HUES64 (cell line): ENCODE results near the gene HDAC7.

Source experiments
- H3K27ac ChIP-seq: 2 replicates; pipeline ENCODE4 v1.7.0; 2013; ENCODE audit warnings: low read depth, low read length, inconsistent platforms
- H3K27me3 ChIP-seq: 2 replicates; pipeline ENCODE4 v1.6.1; 2013; ENCODE audit warnings: mild to moderate bottlenecking, low read length; ENCODE audit not compliant: insufficient read depth
- H3K36me3 ChIP-seq: 2 replicates; pipeline ENCODE4 v1.6.1; 2013; ENCODE audit warnings: mild to moderate bottlenecking, low read length; ENCODE audit not compliant: insufficient read depth
- H3K4me1 ChIP-seq: 2 replicates; pipeline ENCODE4 v1.6.1; 2013; ENCODE audit warnings: mild to moderate bottlenecking, low read length, moderate library complexity; ENCODE audit not compliant: insufficient read depth
- H3K4me3 ChIP-seq: 2 replicates; pipeline ENCODE4 v1.5.1; 2013; ENCODE audit warnings: mild to moderate bottlenecking, low read length, moderate library complexity
- H3K9ac ChIP-seq: 2 replicates; pipeline ENCODE4 v1.6.1; 2013; ENCODE audit warnings: mild to moderate bottlenecking, low read depth, low read length
- H3K9me3 ChIP-seq: 2 replicates; pipeline ENCODE4 v1.6.1; 2013; ENCODE audit warnings: low read depth, low read length; ENCODE audit not compliant: insufficient read depth
- WGBS: fragments of 150-250, 120-280 bp; methylation state at CpG from one replicate; pipeline ENCODE4 v1.1.7; 2013; ENCODE audit warnings: missing lambda C conversion rate; 5-methylcytosine and 5-hydroxymethylcytosine counted together

The HDAC7 gene

DNA sequence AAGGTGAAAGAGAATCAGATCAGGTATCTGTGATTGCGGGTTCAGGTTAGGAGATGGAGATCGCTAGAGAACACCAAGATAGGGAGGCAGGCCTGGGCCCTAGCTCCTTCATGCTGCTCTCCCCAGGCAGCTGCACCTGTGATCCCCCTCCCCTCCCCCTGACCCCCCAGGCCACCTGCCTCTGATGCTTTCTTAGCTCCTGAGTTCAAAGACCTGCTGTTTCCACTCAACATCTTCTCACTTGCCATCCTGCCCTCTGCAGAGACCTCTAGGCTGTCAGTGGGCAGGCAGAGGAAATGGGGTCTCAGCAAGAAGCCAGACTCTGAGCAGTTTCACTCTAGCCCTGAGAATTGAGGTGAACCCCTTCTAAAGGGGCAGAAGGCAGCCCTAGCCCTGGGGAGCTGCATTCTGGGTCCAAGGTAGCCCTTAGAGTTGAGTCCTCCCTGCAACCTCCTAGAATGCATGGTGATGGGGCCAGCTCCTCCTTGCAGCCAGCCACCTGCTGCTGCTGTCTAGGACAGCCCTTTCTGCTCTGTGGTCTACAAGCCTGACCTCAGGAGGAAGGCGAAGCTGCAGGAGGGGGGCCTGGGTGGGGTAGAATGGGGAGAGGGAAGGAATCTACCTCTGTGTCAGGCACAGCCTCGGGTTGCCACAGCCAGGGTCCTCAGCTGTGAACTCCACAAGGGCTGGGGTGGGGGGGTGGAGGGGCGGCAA lies 53.0 kb downstream of the HDAC7 start:
- WGBS = 91% methylated on average over 5 of the region's 5 CpGs
- Histone ChIP-seq H3K27ac (no peak overlapping the region), H3K9me3 (no peaks in the 10 kb centered on the region), H3K4me3 (no peak overlapping the region), H3K36me3 (no peaks in the 10 kb centered on the region), H3K4me1 (peaks cover 11% of the 10 kb centered on the region), H3K9ac (no peak overlapping the region), H3K27me3 (no peaks in the 10 kb centered on the region)

DNA sequence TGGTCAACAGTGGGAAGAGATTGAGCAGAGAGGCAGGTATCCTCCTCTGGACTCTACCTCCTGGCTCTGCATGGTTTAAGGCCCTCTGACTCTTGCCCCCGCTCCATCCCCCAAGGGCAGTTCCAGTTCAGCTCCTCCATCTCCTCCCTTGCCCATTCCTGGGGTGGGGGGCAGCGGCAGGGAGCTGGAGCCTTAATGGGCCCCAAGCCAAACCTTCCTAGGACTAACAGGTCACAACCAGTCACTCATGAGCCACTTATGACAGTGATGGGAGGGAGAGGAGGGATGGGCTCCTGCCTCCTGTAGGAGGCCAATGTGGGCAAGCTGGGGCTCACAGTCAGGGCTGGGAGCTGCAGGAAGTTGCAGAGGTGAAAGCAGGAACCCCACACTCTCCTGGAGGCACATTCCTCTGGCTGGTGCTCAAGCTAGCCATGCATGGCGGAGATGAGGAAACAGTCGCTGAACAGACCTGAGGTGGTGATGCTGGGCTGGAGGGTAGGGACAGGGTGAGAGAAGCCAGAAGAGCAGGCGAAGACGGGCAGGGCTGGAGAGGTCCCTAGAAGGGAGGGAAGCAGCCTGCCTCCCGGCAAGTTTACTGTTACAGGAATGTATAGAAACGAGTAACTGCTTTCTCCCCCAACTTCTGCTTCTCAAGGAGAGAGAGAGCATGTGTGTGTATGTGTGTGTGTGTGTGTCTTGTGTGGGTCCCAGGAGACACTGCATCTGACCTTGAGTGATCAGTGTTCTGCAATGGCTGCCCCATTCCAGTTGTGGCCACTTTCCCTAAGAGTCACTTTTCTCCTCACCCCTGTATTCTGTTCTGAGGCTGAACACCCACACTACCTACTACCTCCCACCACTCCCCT lies 56.0 kb downstream of the HDAC7 start:
- Histone ChIP-seq H3K9ac (no peak overlapping the region), H3K36me3 (no peaks in the 10 kb centered on the region), H3K27me3 (0 out of 2 replicates have a peak, but pooled peaks cover 4% of the 10 kb centered on the region), H3K4me3 (no peak overlapping the region), H3K27ac (no peak overlapping the region), H3K9me3 (no peaks in the 10 kb centered on the region), H3K4me1 (peaks cover 7% of the 10 kb centered on the region)
- WGBS = 81% methylated on average over 8 of the region's 8 CpGs

DNA sequence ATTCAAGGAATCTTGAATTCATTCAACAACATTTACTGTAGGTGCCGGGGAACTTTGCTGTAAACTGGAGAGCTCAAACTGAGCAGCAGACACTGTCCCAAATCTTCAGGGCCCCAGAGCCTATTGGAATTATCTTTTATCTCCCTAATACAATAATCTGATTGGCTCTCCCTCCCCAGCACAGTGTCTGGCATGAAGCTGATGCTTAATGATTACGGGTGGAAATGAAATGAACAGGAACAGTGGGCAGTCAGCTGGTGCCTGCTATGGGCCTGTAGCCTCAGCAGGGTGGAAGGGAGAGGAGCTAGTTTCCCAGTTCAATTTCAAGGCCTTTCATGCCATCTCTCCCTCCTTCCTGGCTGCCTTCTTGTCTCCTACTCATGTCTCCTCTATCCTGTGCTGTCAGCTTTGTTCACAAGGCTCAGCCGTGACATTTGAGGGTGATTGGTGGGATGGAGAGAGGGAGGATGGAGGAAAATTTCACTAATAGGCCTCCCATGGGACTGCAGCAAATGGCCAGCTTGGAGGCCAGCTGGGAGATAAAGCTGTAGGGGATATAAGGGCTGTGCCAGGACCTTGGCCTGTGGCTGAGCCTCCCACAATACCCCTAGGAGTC lies 56.7 kb downstream of the HDAC7 start:
- WGBS = 85% methylated on average over 3 of the region's 3 CpGs
- Histone ChIP-seq H3K27me3 (0 out of 2 replicates have a peak, but pooled peaks cover 4% of the 10 kb centered on the region), H3K9ac (no peak overlapping the region), H3K4me3 (no peak overlapping the region), H3K36me3 (no peaks in the 10 kb centered on the region), H3K9me3 (no peaks in the 10 kb centered on the region), H3K27ac (no peak overlapping the region), H3K4me1 (peaks cover 6% of the 10 kb centered on the region)

DNA sequence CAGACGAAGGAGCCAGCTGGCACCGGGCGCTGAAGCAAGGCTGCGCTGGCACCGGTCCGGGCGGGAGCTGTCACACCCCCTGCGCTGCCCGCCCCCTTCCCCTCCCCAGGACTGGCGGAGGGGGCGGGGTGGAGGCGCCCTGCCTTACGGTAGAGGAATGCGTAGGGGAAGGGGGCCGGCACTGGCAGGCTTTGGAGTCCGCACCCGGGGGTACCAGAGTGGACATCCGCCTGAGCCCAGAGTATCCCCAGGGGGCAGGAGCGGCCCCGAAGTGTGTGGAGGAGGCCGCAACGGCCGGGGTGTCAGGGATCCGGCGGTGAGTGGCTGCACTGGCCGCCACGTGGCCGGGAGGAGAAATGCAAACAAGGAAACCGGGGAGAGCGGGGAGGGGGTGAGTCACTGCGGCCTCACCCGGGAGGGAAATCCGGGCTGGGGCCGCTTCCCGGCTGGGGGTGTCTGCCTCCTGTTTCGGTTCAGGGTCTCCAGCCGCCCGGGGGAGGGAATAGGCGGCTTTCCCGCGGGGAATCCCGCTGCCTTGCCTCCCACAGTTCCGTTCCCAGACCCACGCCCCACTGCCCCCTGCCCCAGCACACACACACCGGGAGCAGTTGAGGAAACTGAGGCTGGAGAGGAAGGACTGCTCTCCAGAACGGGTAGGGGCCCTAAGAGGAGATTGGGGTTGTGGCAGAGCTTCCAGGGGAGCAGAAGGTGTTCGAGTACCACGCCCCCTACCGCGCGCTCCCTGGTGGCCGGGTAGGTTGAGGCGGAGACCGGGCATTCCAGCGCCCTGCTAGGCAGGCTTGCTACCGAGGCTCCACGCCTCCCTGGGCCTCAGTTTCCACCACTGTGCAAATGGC lies 60.6 kb downstream of the HDAC7 start, which contains the start of gene RAPGEF3:
Gene RAPGEF3, minus strand, starts transcription at position 47 of the 857 bp plus-strand sequence. CDS start 324 bp downstream, outside the sequence.
- Histone ChIP-seq H3K27ac (no peak within 1 kb of the TSS), H3K9ac (peak within 1 kb of the TSS; percentile 29; the same call in 1 of the 2 replicates)
- 7% methylated on average over 55 of the region's 57 CpGs for WGBS

DNA sequence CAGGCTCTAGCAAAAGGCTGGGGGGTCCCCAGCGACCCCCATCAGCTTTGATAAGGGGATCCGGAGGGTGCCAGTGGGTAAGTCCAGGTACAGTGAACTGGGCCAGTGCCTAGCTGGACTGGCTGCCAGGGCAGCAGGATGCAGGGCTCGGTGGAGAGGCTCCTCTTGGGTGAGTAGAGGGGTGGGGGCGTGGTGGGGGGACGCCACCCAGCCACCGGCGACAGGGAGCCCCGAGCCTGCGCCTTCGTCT lies 61.2 kb downstream of the HDAC7 start:
- Histone ChIP-seq H3K27me3 (0 out of 2 replicates have a peak, but pooled peaks cover 4% of the 10 kb centered on the region), H3K9me3 (no peaks in the 10 kb centered on the region), H3K36me3 (no peaks in the 10 kb centered on the region), H3K27ac (no peak overlapping the region), H3K9ac (peak overlapping the region; percentile 29; the same call in 1 of the 2 replicates), H3K4me3 (peak overlapping the region; percentile 57), H3K4me1 (peaks cover 18% of the 10 kb centered on the region)
- WGBS = 5% methylated on average over 10 of the region's 10 CpGs

More for the DNA sequence above, 60.6 kb downstream of the HDAC7 start, which contains the start of gene RAPGEF3:
- Histone ChIP-seq H3K4me3 (peak within 1 kb of the TSS; percentile 57), H3K36me3 (no peaks in the 10 kb centered on the region), H3K4me1 (peaks cover 13% of the 10 kb centered on the region), H3K9me3 (no peaks in the 10 kb centered on the region), H3K27me3 (0 out of 2 replicates have a peak, but pooled peaks cover 4% of the 10 kb centered on the region)

DNA sequence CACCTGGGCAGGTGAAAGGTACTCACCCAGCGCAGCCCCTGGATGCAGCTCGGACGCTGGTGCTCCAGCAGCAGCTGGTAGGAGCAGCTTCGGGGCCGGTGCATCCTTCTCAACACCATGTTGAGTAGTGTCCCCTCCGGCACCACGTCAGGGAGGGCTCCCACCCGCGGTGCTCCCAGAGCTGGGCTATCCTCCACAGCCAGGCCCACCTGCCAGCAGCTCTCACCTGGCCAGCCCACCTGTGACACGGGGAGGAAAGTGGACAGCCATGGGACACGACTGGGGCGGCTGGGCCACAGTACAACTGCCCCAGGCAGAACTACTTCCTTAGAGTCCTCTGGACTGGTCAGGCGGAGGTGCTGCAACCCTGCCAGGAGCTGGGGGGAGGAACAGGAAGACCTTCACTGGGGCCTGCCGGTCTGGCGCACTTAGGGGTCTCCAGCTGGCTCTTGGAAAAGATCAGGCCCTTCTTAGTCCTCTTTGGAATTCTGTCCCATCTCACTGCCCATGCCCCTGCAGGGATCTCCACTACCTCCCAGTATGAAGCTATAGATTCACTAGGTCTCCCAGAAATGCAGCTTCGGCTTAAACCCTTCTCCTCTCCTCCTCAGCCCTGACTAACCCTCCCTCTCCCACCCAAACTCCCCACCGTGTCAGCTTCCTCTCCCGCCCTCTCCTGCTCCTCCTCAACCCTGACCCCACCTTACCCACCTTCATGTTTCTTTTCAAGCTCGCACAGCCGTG lies 61.7 kb downstream of the HDAC7 start:
- H3K27ac ChIP-seq = no peak overlapping the region
- H3K9me3 ChIP-seq = no peaks in the 10 kb centered on the region
- H3K4me3 ChIP-seq = peak overlapping the region; percentile 57
- 40% methylated on average over 20 of the region's 20 CpGs for WGBS
- peaks cover 23% of the 10 kb centered on the region for H3K4me1 ChIP-seq
- no peak overlapping the region for H3K9ac ChIP-seq
- no peaks in the 10 kb centered on the region for H3K36me3 ChIP-seq
- 0 out of 2 replicates have a peak, but pooled peaks cover 4% of the 10 kb centered on the region for H3K27me3 ChIP-seq

DNA sequence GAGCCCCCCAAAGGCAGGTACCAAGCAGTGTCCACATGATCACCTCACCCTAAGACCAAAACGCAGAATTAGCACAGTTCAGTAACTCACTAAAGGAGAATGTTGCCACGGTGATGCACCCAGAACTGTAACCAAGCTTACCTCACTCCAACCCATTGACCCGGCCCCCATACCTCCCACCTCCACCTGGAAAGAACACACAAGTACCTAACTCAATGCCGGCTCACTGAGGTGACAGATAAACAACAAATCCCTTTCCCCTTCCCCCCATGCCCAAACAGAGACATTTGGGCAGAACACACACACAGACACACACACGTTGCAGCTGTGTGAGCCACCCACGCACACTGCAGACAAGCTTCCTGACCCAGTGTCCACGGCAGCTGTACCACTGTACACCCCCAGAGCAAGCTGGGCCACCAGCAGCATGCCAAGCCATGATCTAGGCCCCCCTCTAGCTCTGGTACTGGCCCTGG lies 62.3 kb downstream of the HDAC7 start:
- no peak overlapping the region for H3K27ac ChIP-seq
- H3K27me3 ChIP-seq = 0 out of 2 replicates have a peak, but pooled peaks cover 4% of the 10 kb centered on the region
- H3K36me3 ChIP-seq = no peaks in the 10 kb centered on the region
- no peak overlapping the region for H3K4me3 ChIP-seq
- H3K9me3 ChIP-seq = no peaks in the 10 kb centered on the region
- WGBS = 82% methylated on average over 7 of the region's 7 CpGs
- H3K9ac ChIP-seq = no peak overlapping the region
- peaks cover 25% of the 10 kb centered on the region for H3K4me1 ChIP-seq

DNA sequence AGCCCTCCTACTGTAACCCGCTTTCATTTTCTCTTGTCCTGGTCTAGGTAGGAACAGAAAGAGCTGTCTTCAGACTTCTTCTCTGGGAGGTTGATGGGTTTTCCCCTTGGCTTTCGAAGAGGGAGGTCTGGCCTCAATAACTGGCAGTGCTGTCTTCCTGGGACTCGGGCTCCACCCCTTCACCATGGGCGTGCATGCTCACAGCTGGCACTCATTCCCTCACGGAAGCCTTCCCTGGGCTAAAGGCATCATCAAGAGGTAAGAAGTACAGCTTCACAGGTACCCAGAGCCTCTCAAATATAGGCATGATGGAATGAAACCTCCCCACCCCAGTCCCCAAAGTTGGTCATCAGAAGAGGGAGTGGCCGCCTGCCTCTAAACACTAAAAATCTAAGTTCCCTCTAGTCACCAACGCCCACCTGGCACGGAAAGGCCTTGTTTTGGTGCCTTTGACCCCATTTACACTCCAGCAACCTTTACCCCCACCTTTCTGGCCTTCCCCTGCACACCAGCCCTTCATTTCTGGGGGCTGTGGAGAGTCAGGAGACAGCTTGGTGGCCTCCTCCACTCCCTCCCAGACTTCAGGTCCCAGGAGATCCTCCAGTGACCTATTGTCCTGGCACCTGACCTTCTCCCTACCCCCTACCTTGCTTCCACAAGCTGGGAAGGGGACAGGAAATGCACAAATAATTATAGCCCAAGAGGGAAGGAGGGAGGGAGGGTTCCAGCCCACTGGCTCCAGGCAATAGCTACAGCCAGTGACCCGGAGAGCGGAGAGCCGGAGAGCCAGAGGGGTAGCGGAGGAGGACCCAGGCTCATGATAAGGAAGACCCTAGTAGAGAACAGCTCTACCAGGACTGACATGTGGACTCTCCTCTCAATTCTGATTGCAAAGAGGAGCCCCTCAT lies 63.8 kb downstream of the HDAC7 start:
- no peaks in the 10 kb centered on the region for H3K9me3 ChIP-seq
- no peak overlapping the region for H3K27ac ChIP-seq
- H3K4me1 ChIP-seq = peaks cover 25% of the 10 kb centered on the region
- no peaks in the 10 kb centered on the region for H3K36me3 ChIP-seq
- no peak overlapping the region for H3K4me3 ChIP-seq
- WGBS = 86% methylated on average over 12 of the region's 12 CpGs
- 0 out of 2 replicates have a peak, but pooled peaks cover 4% of the 10 kb centered on the region for H3K27me3 ChIP-seq
- H3K9ac ChIP-seq = no peak overlapping the region

DNA sequence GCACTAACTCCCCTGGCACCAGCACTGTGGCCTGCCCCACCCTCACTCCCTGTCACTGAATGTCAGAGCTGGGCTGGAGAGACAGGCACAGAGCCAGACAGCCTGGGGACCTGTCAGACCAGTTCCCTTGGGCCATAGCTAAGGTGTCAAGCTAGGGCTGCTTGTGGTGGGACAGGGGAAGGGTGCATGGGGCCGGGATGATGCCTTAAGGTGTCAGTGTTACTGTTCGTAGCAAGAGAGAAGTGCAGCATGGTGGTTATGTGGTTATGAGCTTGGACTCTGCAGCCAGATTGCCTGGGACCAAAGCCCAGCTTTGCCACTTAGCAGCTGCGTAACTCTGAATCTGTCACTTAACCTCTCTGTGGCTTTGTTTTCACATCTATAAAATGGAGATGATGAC lies 64.8 kb downstream of the HDAC7 start:
- Histone ChIP-seq H3K9ac (no peak overlapping the region), H3K4me3 (no peak overlapping the region), H3K9me3 (no peaks in the 10 kb centered on the region), H3K27me3 (0 out of 2 replicates have a peak, but pooled peaks cover 3% of the 10 kb centered on the region), H3K36me3 (no peaks in the 10 kb centered on the region), H3K4me1 (peaks cover 25% of the 10 kb centered on the region), H3K27ac (no peak overlapping the region)
- WGBS = 94% methylated on average over 3 of the region's 3 CpGs
